ENCODE data around the gene ZMYND11. TPM values are rescaled to one million over a fixed set of nuclear protein-coding genes. Genes with fewer than 3 reads are reported as not detected.
"Not testable (repeated sequence)": the region's sequence is repeated elsewhere in the genome, so short reads cannot be mapped to it uniquely, and the experiment has no call there.

ZMYND11 gene
- total and polyA plus RNA-seq, 8 donors: 58.9 to 128 (median 119) TPM

GRCh38 chr10:260819-261429 lies 125.7 kb downstream of the ZMYND11 start:
- Histone ChIP-seq H3K4me3 (no peak overlapping the region), H3K9me3 (no peaks in the 10 kb centered on the region), H3K36me3 (no peaks in the 10 kb centered on the region), H3K27me3 (no peaks in the 10 kb centered on the region), H3K4me1 (no peaks in the 10 kb centered on the region), H3K27ac (no peak overlapping the region)
- DNase-seq (no peak), ATAC-seq (no peak)
- intact Hi-C loops (cut with DNase I): no loop called here
- no peak for TF ChIP-seq CTCF (IDR thresholded peaks at IDR 0.05)

GRCh38 chr10:264160-265073 lies 129.2 kb downstream of the ZMYND11 start:
- H3K9me3 ChIP-seq; H3K4me1 ChIP-seq; DNase-seq; intact Hi-C loops (cut with DNase I); H3K36me3 ChIP-seq; H3K27me3 ChIP-seq; ATAC-seq; H3K4me3 ChIP-seq; H3K27ac ChIP-seq: not testable (repeated sequence)

- intact Hi-C loops (cut with DNase I): not testable (repeated sequence)
Observed at GRCh38 chr10:265074-265440, 129.8 kb downstream of the ZMYND11 start.

GRCh38 chr10:265816-266588 lies 130.7 kb downstream of the ZMYND11 start:
- H3K4me3 ChIP-seq; H3K9me3 ChIP-seq; DNase-seq; H3K27ac ChIP-seq; H3K4me1 ChIP-seq; H3K36me3 ChIP-seq; ATAC-seq; H3K27me3 ChIP-seq; intact Hi-C loops (cut with DNase I): not testable (repeated sequence)

More at GRCh38 chr10:265074-265440, 129.8 kb downstream of the ZMYND11 start:
- not testable (repeated sequence) for ATAC-seq, H3K36me3 ChIP-seq, H3K9me3 ChIP-seq, DNase-seq, H3K4me1 ChIP-seq, H3K27me3 ChIP-seq, H3K4me3 ChIP-seq, H3K27ac ChIP-seq

GRCh38 chr10:266974-267425 lies 131.7 kb downstream of the ZMYND11 start:
- Histone ChIP-seq H3K27ac (no peak overlapping the region), H3K4me1 (no peaks in the 10 kb centered on the region), H3K36me3 (no peaks in the 10 kb centered on the region), H3K4me3 (no peak overlapping the region), H3K27me3 (no peaks in the 10 kb centered on the region), H3K9me3 (no peaks in the 10 kb centered on the region)
- intact Hi-C loops (cut with DNase I): no loop called here
- no peak for TF ChIP-seq CTCF (IDR thresholded peaks at IDR 0.05)
- DNase-seq (no peak), ATAC-seq (no peak)

GRCh38 chr10:267705-268104 lies 132.4 kb downstream of the ZMYND11 start:
- Histone ChIP-seq H3K9me3 (no peaks in the 10 kb centered on the region), H3K27me3 (no peaks in the 10 kb centered on the region), H3K4me3 (no peak overlapping the region), H3K27ac (no peak overlapping the region), H3K36me3 (no peaks in the 10 kb centered on the region), H3K4me1 (no peaks in the 10 kb centered on the region)
- intact Hi-C loops (cut with DNase I): no loop called here
- ATAC-seq (no peak), DNase-seq (no peak)
- no peak for TF ChIP-seq CTCF (IDR thresholded peaks at IDR 0.05)

Data from left lung (tissue), 10 donors.